Loucy (cell line): ENCODE data around the gene NEO1.

Experiments used
- H2AFZ ChIP-seq: fragments of 200-600 bp; sonication (generic); 2 replicates; pipeline ENCODE4 v1.6.0; 2016; ENCODE audit warnings: antibody characterized with exemption, mild to moderate bottlenecking, low read length, moderate library complexity
- H3F3A ChIP-seq: fragments of 200-600 bp; 2 replicates; pipeline ENCODE4 v1.6.0; 2016; ENCODE audit warnings: antibody characterized with exemption, low read depth, mild to moderate bottlenecking
- H3K27me3 ChIP-seq: fragments of 200-600 bp; sonication (generic); 2 replicates; pipeline ENCODE4 v1.6.1; 2014; ENCODE audit warnings: low read length, mild to moderate bottlenecking; ENCODE audit not compliant: insufficient read depth, poor library complexity, severe bottlenecking
- H3K36me3 ChIP-seq: fragments of 200-600 bp; sonication (generic); 2 replicates; pipeline ENCODE4 v1.6.1; 2016; ENCODE audit warnings: low read length; ENCODE audit not compliant: insufficient read depth
- H3K4me1 ChIP-seq: fragments of 200-600 bp; sonication (generic); 2 replicates; pipeline ENCODE4 v1.5.1; 2014; ENCODE audit warnings: low read length, mild to moderate bottlenecking; ENCODE audit not compliant: insufficient read depth, poor library complexity, severe bottlenecking
- H3K4me2 ChIP-seq: fragments of 200-600 bp; sonication (generic); 2 replicates; pipeline ENCODE4 v1.6.0; 2014; ENCODE audit warnings: antibody characterized with exemption, low read length, low read depth, mild to moderate bottlenecking; ENCODE audit not compliant: poor library complexity, severe bottlenecking
- H3K4me3 ChIP-seq: fragments of 200-600 bp; sonication (generic); 2 replicates; pipeline ENCODE4 v1.5.1; 2014; ENCODE audit warnings: low read length, mild to moderate bottlenecking, mixed read lengths; ENCODE audit not compliant: poor library complexity, severe bottlenecking
- H3K79me2 ChIP-seq: fragments of 200-600 bp; sonication (generic); 2 replicates; pipeline ENCODE4 v1.6.1; 2014; ENCODE audit warnings: low read length; ENCODE audit not compliant: insufficient read depth
- H3K9ac ChIP-seq: fragments of 200-600 bp; sonication (generic); 2 replicates; pipeline ENCODE4 v1.6.0; 2014; ENCODE audit warnings: mild to moderate bottlenecking, low read depth, low read length, moderate library complexity; ENCODE audit not compliant: poor library complexity, severe bottlenecking
- H3K9me2 ChIP-seq: fragments of 200-600 bp; sonication (generic); replicated peaks from 2 replicates; pipeline ENCODE4 v1.6.1; 2016; ENCODE audit warnings: low read depth, low read length, mixed read lengths
- H3K9me3 ChIP-seq: fragments of 200-600 bp; sonication (generic); 2 replicates; pipeline ENCODE4 v1.6.1; 2014; ENCODE audit warnings: mild to moderate bottlenecking, antibody characterized with exemption, low read length, low read depth; ENCODE audit not compliant: insufficient read depth
- H4K20me1 ChIP-seq: fragments of 200-600 bp; sonication (generic); 2 replicates; pipeline ENCODE4 v1.6.0; 2014; ENCODE audit warnings: antibody characterized with exemption, low read length, mild to moderate bottlenecking; ENCODE audit not compliant: insufficient read depth, poor library complexity, severe bottlenecking
- EZH2phosphoT487 ChIP-seq: fragments of 200-600 bp; IDR thresholded peaks from 2 replicates; pipeline ENCODE4 v1.6.1; 2018; ENCODE audit warnings: antibody characterized with exemption, mild to moderate bottlenecking, moderate library complexity, borderline replicate concordance
- TF ChIP-seq, protein P1 (sequence below): fragments of 200-600 bp; sonication (generic); conservative IDR thresholded peaks from 2 replicates; pipeline ENCODE4 v1.5.1; 2014; ENCODE audit warnings: mild to moderate bottlenecking, antibody characterized with exemption, low read length

The NEO1 gene

DNA sequence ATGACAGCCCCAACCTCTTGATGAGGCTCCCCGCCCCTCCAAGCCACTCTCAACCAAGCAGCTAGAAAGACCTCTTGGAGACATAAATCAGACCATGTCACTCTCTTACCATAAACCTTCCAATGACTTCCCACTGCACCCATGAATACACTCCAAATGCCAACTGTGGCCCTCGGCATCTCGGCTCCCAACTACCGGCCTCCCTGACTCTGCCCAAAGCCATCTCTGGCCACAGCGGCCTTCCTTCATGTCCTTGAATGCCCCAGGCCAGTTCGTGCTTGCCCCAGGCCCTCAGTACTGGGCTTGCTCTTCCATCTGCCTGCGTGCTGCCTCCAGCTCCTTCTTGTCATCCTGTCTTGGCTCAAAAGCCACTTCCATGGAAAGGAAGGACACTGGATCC, 284.5 kb downstream of the NEO1 start:
- Histone ChIP-seq H2AFZ (no peak overlapping the region), H3K36me3 (no peaks in the 10 kb centered on the region), H3K79me2 (no peaks in the 10 kb centered on the region), H3K4me3 (no peak overlapping the region), H3K4me1 (no peaks in the 10 kb centered on the region), H3K4me2 (no peak overlapping the region), H3K27me3 (no peaks in the 10 kb centered on the region), H3K9me3 (no peaks in the 10 kb centered on the region), H3K9me2 (no peaks in the 10 kb centered on the region), H3F3A (no peaks in the 10 kb centered on the region), H3K9ac (no peak overlapping the region), H4K20me1 (no peaks in the 10 kb centered on the region)
- no peak for TF ChIP-seq EZH2phosphoT487
- TF ChIP-seq, protein P1, sequence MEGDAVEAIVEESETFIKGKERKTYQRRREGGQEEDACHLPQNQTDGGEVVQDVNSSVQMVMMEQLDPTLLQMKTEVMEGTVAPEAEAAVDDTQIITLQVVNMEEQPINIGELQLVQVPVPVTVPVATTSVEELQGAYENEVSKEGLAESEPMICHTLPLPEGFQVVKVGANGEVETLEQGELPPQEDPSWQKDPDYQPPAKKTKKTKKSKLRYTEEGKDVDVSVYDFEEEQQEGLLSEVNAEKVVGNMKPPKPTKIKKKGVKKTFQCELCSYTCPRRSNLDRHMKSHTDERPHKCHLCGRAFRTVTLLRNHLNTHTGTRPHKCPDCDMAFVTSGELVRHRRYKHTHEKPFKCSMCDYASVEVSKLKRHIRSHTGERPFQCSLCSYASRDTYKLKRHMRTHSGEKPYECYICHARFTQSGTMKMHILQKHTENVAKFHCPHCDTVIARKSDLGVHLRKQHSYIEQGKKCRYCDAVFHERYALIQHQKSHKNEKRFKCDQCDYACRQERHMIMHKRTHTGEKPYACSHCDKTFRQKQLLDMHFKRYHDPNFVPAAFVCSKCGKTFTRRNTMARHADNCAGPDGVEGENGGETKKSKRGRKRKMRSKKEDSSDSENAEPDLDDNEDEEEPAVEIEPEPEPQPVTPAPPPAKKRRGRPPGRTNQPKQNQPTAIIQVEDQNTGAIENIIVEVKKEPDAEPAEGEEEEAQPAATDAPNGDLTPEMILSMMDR, result no peak

- H3F3A ChIP-seq, result no peaks in the 10 kb centered on the region
- H3K79me2 ChIP-seq, result no peaks in the 10 kb centered on the region
- H3K9me3 ChIP-seq, result no peaks in the 10 kb centered on the region
- H4K20me1 ChIP-seq, result no peaks in the 10 kb centered on the region
- no peak overlapping the region for H3K4me3 ChIP-seq
- H2AFZ ChIP-seq, result no peak overlapping the region
- no peak overlapping the region for H3K4me2 ChIP-seq
- H3K9me2 ChIP-seq, result no peaks in the 10 kb centered on the region
- H3K4me1 ChIP-seq, result no peaks in the 10 kb centered on the region
- no peak for TF ChIP-seq EZH2phosphoT487
- TF ChIP-seq, protein P1, result no peak
- H3K27me3 ChIP-seq, result no peaks in the 10 kb centered on the region
- H3K36me3 ChIP-seq, result no peaks in the 10 kb centered on the region
- no peak overlapping the region for H3K9ac ChIP-seq
Measured at GRCh38 chr15:73337187-73337586, 284.9 kb downstream of the NEO1 start.

GRCh38 chr15:73338058-73338457, 285.8 kb downstream of the NEO1 start:
- Histone ChIP-seq H3K9me3 (no peaks in the 10 kb centered on the region), H3F3A (no peaks in the 10 kb centered on the region), H3K4me2 (no peak overlapping the region), H3K9me2 (no peaks in the 10 kb centered on the region), H3K9ac (no peak overlapping the region), H2AFZ (no peak overlapping the region), H3K4me3 (no peak overlapping the region), H3K79me2 (no peaks in the 10 kb centered on the region), H3K4me1 (no peaks in the 10 kb centered on the region), H3K27me3 (no peaks in the 10 kb centered on the region), H4K20me1 (no peaks in the 10 kb centered on the region), H3K36me3 (no peaks in the 10 kb centered on the region)
- TF ChIP-seq, protein P1, result no peak
- TF ChIP-seq EZH2phosphoT487, result no peak
